AG08395 (cell line): ENCODE results near the gene IKZF5.

ENCODE experiments used
- DNase-seq: peaks from one replicate; pipeline ENCODE4 v3.0.0; 2012; ENCODE audit warnings: mixed read lengths, low spot score

Gene IKZF5

GRCh38 chr10:122980209-122981065 lies 28.2 kb downstream of the IKZF5 start, which contains the start of gene PSTK:
TSS of gene PSTK (plus strand) at chr10:122980401. CDS start at chr10:122980480, 79 bp downstream.
- DNase-seq, result peak; percentile 98

GRCh38 chr10:122974543-122975064 lies 34.0 kb downstream of the IKZF5 start:
- DNase-seq, result no peak

GRCh38 chr10:122974023-122974422 lies 34.6 kb downstream of the IKZF5 start:
- DNase-seq, result no peak

- DNase-seq, result no peak
These were observed 39.9 kb downstream of the IKZF5 start for GRCh38 chr10:122968698-122969097.

DNA sequence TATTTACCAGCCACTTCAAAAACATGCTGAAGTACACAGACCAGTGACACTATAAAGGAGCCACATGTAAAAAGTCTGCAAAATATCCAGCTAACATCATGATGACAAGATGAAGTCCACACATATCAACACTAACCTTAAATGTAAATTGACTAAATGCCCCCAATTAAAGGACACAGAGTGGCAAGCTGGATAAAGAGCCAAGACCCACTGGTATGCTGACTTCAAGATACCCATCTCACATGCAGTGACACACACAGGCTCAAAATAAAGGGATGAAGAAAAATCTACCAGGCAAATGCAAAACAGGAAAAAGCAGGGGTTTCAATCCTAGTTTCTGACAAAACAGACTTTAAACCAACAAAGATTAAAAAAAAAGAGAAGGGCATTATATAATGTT lies 41.7 kb downstream of the IKZF5 start:
- DNase-seq, result no peak

GRCh38 chr10:122962405-122962804 lies 46.2 kb downstream of the IKZF5 start:
- DNase-seq, result no peak

DNA sequence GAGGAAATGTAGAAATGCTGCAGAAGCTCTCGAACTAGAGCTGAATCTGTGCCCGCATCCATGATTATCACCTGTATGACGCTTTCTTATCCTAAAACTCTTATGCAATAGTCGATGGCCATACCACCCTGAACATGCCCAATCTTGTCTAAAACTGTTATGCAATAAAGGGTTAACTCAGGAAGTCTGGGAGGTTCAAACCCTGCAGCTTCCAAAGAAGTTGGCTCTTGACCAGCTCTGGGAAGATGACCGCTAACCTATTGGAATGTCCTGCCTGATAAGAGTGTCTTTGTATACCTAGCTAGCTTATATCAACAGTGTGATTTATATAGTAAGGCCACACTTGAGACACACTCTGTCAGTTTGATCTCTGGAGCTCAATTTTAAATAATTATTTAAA lies 51.1 kb downstream of the IKZF5 start:
- DNase-seq, result no peak

DNA sequence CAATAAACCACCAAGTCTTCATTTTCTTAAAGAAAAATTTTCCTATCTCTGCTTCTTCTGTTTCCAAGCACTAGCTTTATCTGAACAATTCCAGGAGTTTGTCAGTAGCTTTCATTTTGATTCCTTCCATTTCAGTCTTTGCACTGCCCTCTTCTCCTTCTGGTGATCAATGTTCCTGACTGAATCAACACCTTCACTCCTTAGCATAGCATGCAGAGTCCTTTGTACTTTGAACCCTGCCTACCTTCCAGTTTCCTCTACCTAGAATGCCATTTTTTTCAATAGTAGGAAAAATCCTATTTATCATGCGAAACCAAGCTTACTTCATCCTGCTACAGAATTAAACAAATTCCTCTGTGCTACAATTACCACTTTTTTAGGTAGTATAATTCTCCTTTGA lies 52.7 kb downstream of the IKZF5 start:
- no peak for DNase-seq

GRCh38 chr10:122954731-122955050 lies 53.9 kb downstream of the IKZF5 start:
- DNase-seq, result no peak

GRCh38 chr10:122953902-122954730 lies 54.5 kb downstream of the IKZF5 start, which contains the start of gene C10orf88:
TSS of gene C10orf88 (minus strand) at chr10:122954227. CDS start at chr10:122954178, 49 bp downstream.
- peak; percentile 100 for DNase-seq

DNA sequence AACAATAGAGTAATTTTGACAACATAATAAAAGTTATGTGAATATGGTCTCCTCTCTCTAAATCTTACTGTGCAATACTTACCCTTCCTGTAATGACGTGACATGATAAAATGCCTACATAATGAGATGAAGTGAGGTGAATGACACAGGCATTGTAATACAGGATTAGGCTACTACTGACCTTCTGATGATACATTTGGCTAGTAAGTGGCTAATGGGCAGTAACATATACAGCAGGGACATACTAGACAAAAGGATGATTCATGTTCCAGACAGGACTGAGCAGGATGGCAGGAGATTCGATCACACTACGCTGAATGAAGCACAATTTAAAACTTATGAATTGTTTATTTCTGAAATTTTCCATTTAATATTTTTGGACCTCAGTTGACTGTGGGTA lies 59.3 kb downstream of the IKZF5 start:
- DNase-seq, result no peak
